Fibroblast of mammary gland (primary cell): ENCODE data around the gene LCN12.

ENCODE experiments used
- DNase-seq: peaks from one replicate; pipeline ENCODE4 v3.0.0-alpha.2; 2010; ENCODE audit warnings: low read depth
- H3K4me3 ChIP-seq: 2 replicates; pipeline ENCODE4 v1.5.1; 2011; ENCODE audit warnings: low read depth, mild to moderate bottlenecking, low read length, moderate library complexity; ENCODE audit not compliant: control insufficient read depth
- CTCF ChIP-seq: conservative IDR thresholded peaks from 2 replicates; pipeline ENCODE4 v1.5.1; 2011; ENCODE audit warnings: low read depth, low read length, inconsistent platforms; ENCODE audit not compliant: control insufficient read depth, insufficient read depth

LCN12 gene

GRCh38 chr9:136991993-136992818 is 40.1 kb downstream of the LCN12 start, which contains the start of gene PAXX:
TSS of gene PAXX (plus strand) at chr9:136992422. CDS start at chr9:136992444, 22 bp downstream.
- TF ChIP-seq CTCF = no peak
- DNase-seq = peak; percentile 84
- H3K4me3 ChIP-seq = peak within 1 kb of the TSS; percentile 64

GRCh38 chr9:136992819-136993369 is 40.8 kb downstream of the LCN12 start:
- DNase-seq = no peak
- no peak for TF ChIP-seq CTCF
- H3K4me3 ChIP-seq = peak overlapping the region; percentile 64

GRCh38 chr9:136994180-136994887 is 42.3 kb downstream of the LCN12 start:
- no peak for TF ChIP-seq CTCF
- no peak overlapping the region for H3K4me3 ChIP-seq
- no peak for DNase-seq

- no peak overlapping the region for H3K4me3 ChIP-seq
- DNase-seq = no peak
- TF ChIP-seq CTCF = no peak
Measured at GRCh38 chr9:136994888-136995230, 42.8 kb downstream of the LCN12 start.

- no peak for DNase-seq
- no peak for TF ChIP-seq CTCF
- no peak overlapping the region for H3K4me3 ChIP-seq
Measured at GRCh38 chr9:136995362-136995761, 43.3 kb downstream of the LCN12 start.

- DNase-seq = peak; percentile 17
- no peak for TF ChIP-seq CTCF
- no peak overlapping the region for H3K4me3 ChIP-seq
Measured at GRCh38 chr9:136995772-136996311, 43.8 kb downstream of the LCN12 start.
